Thoracic aorta (tissue), 2 donors: ENCODE measurements around the gene KREMEN2. TPM values are rescaled to one million over a fixed set of nuclear protein-coding genes. Genes with fewer than 3 reads are reported as not detected.

Source experiments
- ATAC-seq: fragments of 150-250 bp; one replicate; pipeline ENCODE4 v1.8.0; 2017; ENCODE audit warnings: low read depth; ENCODE audit not compliant: insufficient number of reproducible peaks, low FRiP score
- DNase-seq: peaks from one replicate; pipeline ENCODE4 v3.0.0-alpha.2; 2020; ENCODE audit warnings: low spot score
- H3K27ac ChIP-seq, 2 donors: fragments of 200-600 bp; sonication (generic); 1 replicate in 1 of 2; 2 replicates in 1 of 2; pipeline ENCODE4 v1.5.1; 2016; ENCODE audit warnings: mild to moderate bottlenecking in 2 of 2, moderate library complexity in 2 of 2
- H3K27me3 ChIP-seq: fragments of 200-600 bp; sonication (generic); replicated peaks from 2 replicates; pipeline ENCODE4 v1.6.0; 2016; ENCODE audit warnings: mild to moderate bottlenecking; ENCODE audit not compliant: insufficient read depth
- H3K36me3 ChIP-seq: fragments of 200-600 bp; sonication (generic); one replicate; pipeline ENCODE4 v1.5.1; 2016
- H3K4me1 ChIP-seq, 2 donors: fragments of 200-600 bp; sonication (generic); 1 replicate in 1 of 2; 2 replicates in 1 of 2; pipeline versions ENCODE4 v1.5.1 to v1.6.0; 2016; ENCODE audit warnings: low read depth in 2 of 2, mild to moderate bottlenecking in 1 of 2; ENCODE audit not compliant: control insufficient read depth in 1 of 2
- H3K4me3 ChIP-seq: fragments of 200-600 bp; sonication (generic); 2 replicates; pipeline ENCODE4 v1.5.1; 2016; ENCODE audit warnings: mild to moderate bottlenecking
- H3K9me3 ChIP-seq: fragments of 200-600 bp; sonication (generic); 2 replicates; pipeline ENCODE4 v1.5.1; 2016
- total RNA-seq, 2 donors: library from RNA; depleted of rRNA; stranded (reverse); fragments of >200 nt; gene quantifications; one replicate each; pipeline versions ENCODE4 v1.1.0 to v1.2.3, GENCODE V29; 2016
- TF ChIP-seq, protein P1 (sequence below): fragments of 200-600 bp; sonication (generic); IDR thresholded peaks from one replicate; pipeline ENCODE4 v1.5.1; 2019; ENCODE audit warnings: antibody characterized with exemption

KREMEN2 gene
- total RNA-seq, 2 donors from 2014 or later = not detected

DNA sequence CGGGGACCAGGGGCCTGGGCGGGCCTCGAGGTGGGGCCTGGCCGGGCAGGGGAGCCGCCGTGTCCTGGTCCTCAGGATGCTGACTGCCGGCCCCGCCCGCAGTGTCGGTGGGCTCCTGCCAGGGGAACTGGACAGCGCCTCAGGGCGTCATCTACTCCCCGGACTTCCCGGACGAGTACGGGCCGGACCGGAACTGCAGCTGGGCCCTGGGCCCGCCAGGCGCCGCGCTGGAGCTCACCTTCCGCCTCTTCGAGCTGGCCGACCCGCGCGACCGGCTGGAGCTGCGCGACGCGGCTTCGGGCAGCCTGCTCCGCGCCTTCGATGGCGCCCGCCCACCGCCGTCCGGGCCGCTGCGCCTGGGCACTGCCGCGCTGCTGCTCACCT, 2.7 kb downstream of the KREMEN2 start:
- Histone ChIP-seq H3K36me3 (no peaks in the 10 kb centered on the region), H3K4me3 (peak overlapping the region; percentile 43), H3K27me3 (peaks cover 36% of the 10 kb centered on the region), H3K9me3 (no peaks in the 10 kb centered on the region), H3K27ac (no peak overlapping the region), H3K4me1 (peaks cover 31 to 54% of the 10 kb centered on the region in 2 donors)
- ATAC-seq (no peak), DNase-seq (no peak)
- TF ChIP-seq, protein P1, sequence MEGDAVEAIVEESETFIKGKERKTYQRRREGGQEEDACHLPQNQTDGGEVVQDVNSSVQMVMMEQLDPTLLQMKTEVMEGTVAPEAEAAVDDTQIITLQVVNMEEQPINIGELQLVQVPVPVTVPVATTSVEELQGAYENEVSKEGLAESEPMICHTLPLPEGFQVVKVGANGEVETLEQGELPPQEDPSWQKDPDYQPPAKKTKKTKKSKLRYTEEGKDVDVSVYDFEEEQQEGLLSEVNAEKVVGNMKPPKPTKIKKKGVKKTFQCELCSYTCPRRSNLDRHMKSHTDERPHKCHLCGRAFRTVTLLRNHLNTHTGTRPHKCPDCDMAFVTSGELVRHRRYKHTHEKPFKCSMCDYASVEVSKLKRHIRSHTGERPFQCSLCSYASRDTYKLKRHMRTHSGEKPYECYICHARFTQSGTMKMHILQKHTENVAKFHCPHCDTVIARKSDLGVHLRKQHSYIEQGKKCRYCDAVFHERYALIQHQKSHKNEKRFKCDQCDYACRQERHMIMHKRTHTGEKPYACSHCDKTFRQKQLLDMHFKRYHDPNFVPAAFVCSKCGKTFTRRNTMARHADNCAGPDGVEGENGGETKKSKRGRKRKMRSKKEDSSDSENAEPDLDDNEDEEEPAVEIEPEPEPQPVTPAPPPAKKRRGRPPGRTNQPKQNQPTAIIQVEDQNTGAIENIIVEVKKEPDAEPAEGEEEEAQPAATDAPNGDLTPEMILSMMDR = no peak

DNA sequence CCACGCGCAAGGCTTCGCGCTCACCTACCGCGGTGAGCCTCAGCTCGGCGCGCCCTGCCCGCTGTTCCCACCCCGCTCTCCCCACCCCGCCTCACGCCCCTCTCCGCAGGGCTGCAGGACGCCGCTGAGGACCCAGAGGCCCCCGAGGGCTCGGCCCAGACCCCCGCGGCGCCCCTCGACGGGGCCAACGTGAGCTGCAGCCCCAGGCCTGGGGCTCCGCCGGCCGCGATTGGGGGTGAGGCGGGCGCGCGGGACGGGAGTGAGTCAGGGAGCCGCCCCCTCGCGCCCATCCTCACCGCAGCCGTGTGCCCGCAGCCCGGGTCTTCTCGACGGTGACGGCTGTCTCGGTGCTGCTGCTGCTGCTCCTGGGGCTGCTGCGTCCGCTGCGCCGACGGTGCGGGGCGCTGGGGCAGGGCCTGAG, 3.1 kb downstream of the KREMEN2 start:
- TF ChIP-seq, protein P1 = no peak
- DNase-seq = no peak
- H3K36me3 ChIP-seq = no peaks in the 10 kb centered on the region
- no peak overlapping the region for H3K27ac ChIP-seq
- peaks cover 31 to 54% of the 10 kb centered on the region in 2 donors for H3K4me1 ChIP-seq
- ATAC-seq = no peak
- no peaks in the 10 kb centered on the region for H3K9me3 ChIP-seq
- peaks cover 33% of the 10 kb centered on the region for H3K27me3 ChIP-seq
- H3K4me3 ChIP-seq = peak overlapping the region; percentile 43

DNA sequence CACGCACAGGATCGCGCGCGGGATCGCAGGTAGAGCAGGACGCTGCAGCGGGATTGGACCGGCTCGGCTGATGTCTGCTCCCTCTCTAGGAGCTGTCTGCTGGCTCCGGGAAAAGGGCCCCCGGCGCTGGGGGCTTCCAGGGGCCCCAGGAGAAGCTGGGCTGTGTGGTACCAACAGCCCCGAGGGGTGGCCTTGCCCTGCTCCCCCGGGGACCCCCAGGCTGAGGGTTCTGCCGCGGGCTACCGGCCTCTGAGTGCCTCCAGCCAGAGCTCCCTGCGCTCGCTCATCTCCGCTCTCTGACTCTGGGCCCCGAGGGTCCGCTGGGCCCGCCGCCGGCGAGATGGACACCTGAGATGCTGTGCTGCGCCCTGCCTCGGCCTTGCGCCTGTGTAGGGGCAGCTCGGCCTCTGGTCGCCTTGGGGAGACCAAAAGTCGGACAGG, 3.7 kb downstream of the KREMEN2 start:
- Histone ChIP-seq H3K4me3 (no peak overlapping the region), H3K27ac (no peak overlapping the region), H3K4me1 (peaks cover 31 to 54% of the 10 kb centered on the region in 2 donors), H3K27me3 (peaks cover 28% of the 10 kb centered on the region), H3K36me3 (no peaks in the 10 kb centered on the region), H3K9me3 (no peaks in the 10 kb centered on the region)
- TF ChIP-seq, protein P1 = no peak
- ATAC-seq (no peak), DNase-seq (no peak)

DNA sequence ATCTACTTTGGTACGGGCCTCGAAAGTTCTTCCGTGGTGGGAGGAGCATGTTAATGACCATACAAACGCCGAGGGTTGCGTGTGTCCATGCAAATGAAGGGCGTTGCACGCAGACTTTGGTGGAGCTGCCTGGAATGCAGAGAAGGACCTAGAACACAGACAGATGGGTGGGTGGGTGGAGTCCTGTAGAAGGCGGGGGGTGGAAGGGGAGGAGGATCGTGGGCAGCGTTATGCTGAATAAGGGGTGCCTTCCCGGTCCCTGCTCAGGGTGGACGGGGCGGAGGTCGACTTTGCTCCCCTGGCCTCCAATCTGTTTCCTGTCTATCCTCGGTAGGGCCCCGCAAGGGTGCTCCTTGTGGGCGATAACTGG, 4.3 kb downstream of the KREMEN2 start:
- Histone ChIP-seq H3K9me3 (no peaks in the 10 kb centered on the region), H3K27me3 (peaks cover 22% of the 10 kb centered on the region), H3K36me3 (no peaks in the 10 kb centered on the region), H3K4me3 (peak overlapping the region; percentile 83), H3K27ac (no peak overlapping the region), H3K4me1 (peaks cover 28 to 48% of the 10 kb centered on the region in 2 donors)
- TF ChIP-seq, protein P1 = no peak
- DNase-seq = no peak
- no peak for ATAC-seq

DNA sequence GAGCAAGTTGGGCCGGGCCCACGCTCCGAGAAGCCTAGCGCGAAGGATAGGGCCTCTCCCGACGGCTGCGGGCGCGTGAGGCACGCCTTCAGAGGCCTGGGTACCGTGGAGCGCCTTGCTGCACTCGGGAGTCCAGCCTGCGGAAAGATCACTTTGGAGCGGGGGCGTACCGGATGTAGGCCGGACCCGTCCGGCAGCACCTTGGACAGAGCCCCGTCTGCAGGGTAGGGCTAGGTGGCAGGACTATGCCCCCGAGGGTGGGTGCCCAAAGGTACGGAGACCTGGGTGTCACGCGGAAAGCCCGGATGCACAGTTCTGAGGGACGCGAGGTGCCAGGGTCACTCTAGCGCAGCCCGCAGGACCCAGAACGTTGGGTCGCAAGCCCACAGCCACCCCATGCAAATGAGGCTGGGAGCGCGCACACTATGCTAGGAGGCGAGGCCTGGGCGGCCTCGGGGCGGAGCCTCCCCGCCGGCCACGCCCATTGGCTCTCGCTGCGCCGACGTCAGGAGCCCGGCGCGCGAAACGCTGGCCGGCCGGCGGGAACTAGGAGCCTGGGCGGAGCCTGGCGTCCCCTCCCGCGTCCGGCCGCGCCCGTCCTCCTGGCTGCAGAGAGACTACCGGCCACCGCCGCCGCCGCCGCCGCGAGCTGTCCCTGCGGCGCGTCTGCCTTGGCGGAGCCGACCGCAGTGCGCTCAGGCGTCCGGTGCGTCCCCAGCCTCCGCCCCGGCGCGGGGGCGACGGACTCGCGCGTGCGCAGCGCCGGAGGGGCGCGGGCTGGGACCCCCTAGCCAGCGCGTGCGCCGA, 4.9 kb downstream of the KREMEN2 start, which contains the start of gene PAQR4:
Gene PAQR4, plus strand, starts transcription at position 611 of the 807 bp plus-strand sequence. CDS start 327 bp downstream, outside the sequence.
- H3K4me1 ChIP-seq = peaks cover 23 to 42% of the 10 kb centered on the region in 2 donors
- no peak for DNase-seq
- H3K27ac ChIP-seq = no peak within 1 kb of the TSS
- TF ChIP-seq, protein P1 = no peak
- H3K27me3 ChIP-seq = peaks cover 22% of the 10 kb centered on the region
- H3K9me3 ChIP-seq = no peaks in the 10 kb centered on the region
- ATAC-seq = peak; percentile 70
- peak within 1 kb of the TSS; percentile 83 for H3K4me3 ChIP-seq
- no peaks in the 10 kb centered on the region for H3K36me3 ChIP-seq
